ENCODE results near the gene PCLO.

Gene PCLO
- total RNA-seq: 0 to 7.7 (median 0.07) reads per million in 17 experiments

- peak; percentile 19 to 42 (median 28) for DNase-seq
These were observed at the start of gene PCLO for GRCh38 chr7:83162402-83163256. TSS of gene PCLO (minus strand) at chr7:83162884. CDS start at chr7:83162592, 292 bp downstream.

- DNase-seq: no peak
These were observed 49.0 kb upstream of the PCLO start for GRCh38 chr7:83211685-83212084.

GRCh38 chr7:83210479-83210878 is 47.8 kb upstream of the PCLO start:
- DNase-seq: no peak

- no peak for DNase-seq
These were observed 42.0 kb upstream of the PCLO start for GRCh38 chr7:83204715-83205114.

- DNase-seq: no peak
These were observed 38.7 kb upstream of the PCLO start for GRCh38 chr7:83201355-83201754.

GRCh38 chr7:83190659-83191389 is 28.1 kb upstream of the PCLO start:
- no peak for DNase-seq

GRCh38 chr7:83178796-83179195 is 16.1 kb upstream of the PCLO start:
- no peak for DNase-seq

GRCh38 chr7:83178066-83178465 is 15.4 kb upstream of the PCLO start:
- no peak for DNase-seq

- DNase-seq: no peak
These were observed 11.0 kb upstream of the PCLO start for GRCh38 chr7:83173664-83174063.

GRCh38 chr7:83166781-83167180 is 4.1 kb upstream of the PCLO start:
- DNase-seq: no peak

- no peak for DNase-seq
These were observed 734 bp downstream of the PCLO start for GRCh38 chr7:83161899-83162401.

- DNase-seq: no peak
These were observed 1.5 kb downstream of the PCLO start for GRCh38 chr7:83161186-83161585.

GRCh38 chr7:83159731-83160130 is 3.0 kb downstream of the PCLO start:
- no peak for DNase-seq

- DNase-seq: no peak
These were observed 6.7 kb downstream of the PCLO start for GRCh38 chr7:83156006-83156405.

GRCh38 chr7:83155407-83155806 is 7.3 kb downstream of the PCLO start:
- no peak for DNase-seq

- no peak for DNase-seq
These were observed 9.3 kb downstream of the PCLO start for GRCh38 chr7:83153419-83153818.

GRCh38 chr7:83150310-83150709 is 12.4 kb downstream of the PCLO start:
- no peak for DNase-seq

- no peak for DNase-seq
These were observed 13.2 kb downstream of the PCLO start for GRCh38 chr7:83149466-83149865.

GRCh38 chr7:83148776-83149175 is 13.9 kb downstream of the PCLO start:
- no peak for DNase-seq

- DNase-seq: no peak
These were observed 19.6 kb downstream of the PCLO start for GRCh38 chr7:83143107-83143506.

GRCh38 chr7:83142365-83142764 is 20.3 kb downstream of the PCLO start:
- DNase-seq: no peak

GRCh38 chr7:83141927-83142326 is 20.8 kb downstream of the PCLO start:
- DNase-seq: no peak
